ENCODE results near the gene GALNT2. TPM values are rescaled to one million over a fixed set of nuclear protein-coding genes. Genes with fewer than 3 reads are reported as not detected.

Gene GALNT2
- polyA plus RNA-seq, 1 of the 3 experiments (the other 2 are of a cell fraction): 118 TPM

GRCh38 chr1:230086151-230086550 is 19.1 kb downstream of the GALNT2 start:
- Histone ChIP-seq H4K20me1 (ENCODE audit: insufficient read depth) (no peaks in the 10 kb centered on the region), H3K4me1 (ENCODE audit: control insufficient read depth in 1 of 2, insufficient read depth in 2 of 2, low read depth in 1 of 2, low read length in 1 of 2) (peaks cover 43 to 68% of the 10 kb centered on the region in 2 experiments), H3K27me3 (ENCODE audit: insufficient read depth) (no peaks in the 10 kb centered on the region), H3K4me2 (peak overlapping the region; percentile 24), H3F3A (replicated peaks; ENCODE audit: insufficient read depth) (peaks cover 46% of the 10 kb centered on the region), H3K9me3 (no peaks in the 10 kb centered on the region), H3K9me2 (no peaks in the 10 kb centered on the region), H3K36me3 (replicated peaks in 1 of 2; ENCODE audit: control insufficient read depth in 1 of 2, insufficient read depth in 2 of 2, low read length in 1 of 2) (no peaks in the 10 kb centered on the region), H2AFZ (ENCODE audit: low read depth) (no peak overlapping the region), H3K9ac (peak overlapping the region; percentile 6; the same call in 1 of the 2 replicates), H3K4me3 (ENCODE audit: low read depth in 2 of 2, low read length in 1 of 2) (no peak overlapping the region), H3K79me2 (ENCODE audit: insufficient read depth) (peaks cover 91% of the 10 kb centered on the region), H3K27ac (ENCODE audit: low read depth in 2 of 2, low read length in 1 of 2) (peak overlapping the region; percentile 31 to 99)
- WGBS (ENCODE audit: low lambda C conversion rate): 90% methylated on average over 6 of the region's 6 CpGs
- no peak for TF ChIP-seq REST (IDR thresholded peaks at IDR 0.05; ENCODE audit: low read depth, low read length)
- TF ChIP-seq MAX (IDR thresholded peaks at IDR 0.05; ENCODE audit: low read depth): no peak
- no peak for TF ChIP-seq TEAD4 (IDR thresholded peaks at IDR 0.05; ENCODE audit: borderline replicate concordance, insufficient read depth)
- TF ChIP-seq CHD2 (IDR thresholded peaks at IDR 0.05; ENCODE audit: low read length, partially characterized antibody): no peak
- TF ChIP-seq IRF3 (IDR thresholded peaks at IDR 0.05; ENCODE audit: low read depth, low read length): no peak
- TF ChIP-seq EP300 (IDR thresholded peaks at IDR 0.05; ENCODE audit: borderline replicate concordance in 1 of 2, low read depth in 1 of 2, low read length in 1 of 2): no peak
- TF ChIP-seq RAD21 (IDR thresholded peaks at IDR 0.05; ENCODE audit: low read length): no peak
- TF ChIP-seq FOXM1 (IDR thresholded peaks at IDR 0.05; ENCODE audit: low read depth): no peak
- TF ChIP-seq USF2 (IDR thresholded peaks at IDR 0.05; ENCODE audit: borderline replicate concordance, low read depth, low read length): no peak
- no peak for TF ChIP-seq MEF2A (IDR thresholded peaks at IDR 0.05; ENCODE audit: borderline replicate concordance, low read depth)
- TF ChIP-seq POLR2AphosphoS5 (IDR thresholded peaks at IDR 0.05; ENCODE audit: low read depth, low read length): no peak
- no peak for TF ChIP-seq ZBTB33 (IDR thresholded peaks at IDR 0.05; ENCODE audit: borderline replicate concordance, low read depth)
- ChIA-PET CTCF (interaction anchor here (0.6 to 2.1 kb wide), 6 partner anchors 14 to 425 kb away, joined by 3 to 6 read pairs (median 4); no protein-coding TSS in a partner anchor), POLR2A (no interaction called here)
- no peak for DNase-seq
